ENCODE measurements around the gene CENPP. TPM values are rescaled to one million over a fixed set of nuclear protein-coding genes. Genes with fewer than 3 reads are reported as not detected.

Gene CENPP
- total RNA-seq, 2 donors from 2014 or later: 1.1 to 1.2 TPM

GRCh38 chr9:92634712-92635605 is 309.2 kb downstream of the CENPP start:
- H3K27me3 ChIP-seq: no peaks in the 10 kb centered on the region
- peak; percentile 82 for DNase-seq (ENCODE audit: low spot score)
- TF ChIP-seq CTCF (IDR thresholded peaks at IDR 0.05): peak; percentile 78 to 95
- H3K36me3 ChIP-seq: peaks cover 78% of the 10 kb centered on the region
- H3K4me3 ChIP-seq: no peak overlapping the region
- H3K9me3 ChIP-seq: no peaks in the 10 kb centered on the region
- H3K4me1 ChIP-seq: peaks cover 0 to 6% of the 10 kb centered on the region in 2 donors
- peak overlapping the region in 1 of 2 donors; percentile 13 for H3K27ac ChIP-seq

GRCh38 chr9:92635760-92636159 is 310.0 kb downstream of the CENPP start:
- peak; percentile 36 for DNase-seq (ENCODE audit: low spot score)
- no peak for TF ChIP-seq CTCF (IDR thresholded peaks at IDR 0.05)
- Histone ChIP-seq H3K36me3 (peaks cover 86% of the 10 kb centered on the region), H3K4me1 (peaks cover 0 to 6% of the 10 kb centered on the region in 2 donors), H3K9me3 (no peaks in the 10 kb centered on the region), H3K4me3 (no peak overlapping the region), H3K27me3 (no peaks in the 10 kb centered on the region), H3K27ac (no peak overlapping the region)

- peak; percentile 30 for DNase-seq (ENCODE audit: low spot score)
- TF ChIP-seq CTCF (IDR thresholded peaks at IDR 0.05): no peak
- Histone ChIP-seq H3K36me3 (peaks cover 92% of the 10 kb centered on the region), H3K9me3 (no peaks in the 10 kb centered on the region), H3K4me1 (peaks cover 0 to 6% of the 10 kb centered on the region in 2 donors), H3K27ac (no peak overlapping the region), H3K27me3 (no peaks in the 10 kb centered on the region), H3K4me3 (no peak overlapping the region)
These were observed 310.9 kb downstream of the CENPP start for GRCh38 chr9:92636627-92637026.

- H3K27ac ChIP-seq: no peak overlapping the region
- H3K4me1 ChIP-seq: peaks cover 0 to 6% of the 10 kb centered on the region in 2 donors
- H3K27me3 ChIP-seq: no peaks in the 10 kb centered on the region
- no peak for TF ChIP-seq CTCF (IDR thresholded peaks at IDR 0.05)
- no peak overlapping the region for H3K4me3 ChIP-seq
- H3K9me3 ChIP-seq: no peaks in the 10 kb centered on the region
- H3K36me3 ChIP-seq: peaks cover 92% of the 10 kb centered on the region
- DNase-seq (ENCODE audit: low spot score): peak; percentile 53
These were observed 311.6 kb downstream of the CENPP start for GRCh38 chr9:92637326-92637725.

- H3K36me3 ChIP-seq: peaks cover 94% of the 10 kb centered on the region
- no peak overlapping the region for H3K27ac ChIP-seq
- no peak for TF ChIP-seq CTCF (IDR thresholded peaks at IDR 0.05)
- no peak overlapping the region for H3K4me3 ChIP-seq
- H3K27me3 ChIP-seq: no peaks in the 10 kb centered on the region
- H3K9me3 ChIP-seq: no peaks in the 10 kb centered on the region
- peaks cover 0 to 6% of the 10 kb centered on the region in 2 donors for H3K4me1 ChIP-seq
- peak; percentile 30 for DNase-seq (ENCODE audit: low spot score)
These were observed 312.3 kb downstream of the CENPP start for GRCh38 chr9:92637886-92638620.

All from right atrium auricular region (tissue), 2 donors.